Lower leg skin (tissue), 4 donors: ENCODE data around the gene KCMF1. TPM values are rescaled to one million over a fixed set of nuclear protein-coding genes. Genes with fewer than 3 reads are reported as not detected.

Source experiments
- DNase-seq, 2 donors: peaks; one replicate each; pipeline ENCODE4 v3.0.0-alpha.2; 2019; ENCODE audit warnings: low spot score in 2 of 2
- H3K4me3 ChIP-seq: fragments of 200-600 bp; sonication (generic); 2 replicates; pipeline ENCODE4 v1.5.1; 2017; ENCODE audit warnings: mild to moderate bottlenecking, low read depth; ENCODE audit not compliant: poor library complexity, severe bottlenecking
- CTCF ChIP-seq, 3 donors: fragments of 450-650 bp; IDR thresholded peaks; one replicate each; pipeline ENCODE4 v1.5.1; 2016; ENCODE audit warnings: antibody characterized with exemption in 3 of 3, mild to moderate bottlenecking in 3 of 3, moderate library complexity in 2 of 3
- POLR2A ChIP-seq, 2 donors: fragments of 450-650 bp; IDR thresholded peaks; one replicate each; pipeline ENCODE4 v1.6.1; 2016 to 2017; ENCODE audit warnings: antibody characterized with exemption in 2 of 2, mild to moderate bottlenecking in 1 of 2, moderate library complexity in 1 of 2
- WGBS, 2 donors: methylation state at CpG; one replicate each; pipeline ENCODE4 v1.1.5; 2018; 5-methylcytosine and 5-hydroxymethylcytosine counted together
- intact Hi-C: fragments of 100-400 bp; cut with DNase I; formaldehyde crosslinking; loops from one replicate; pipeline ENCODE4 v1.15.0; 2023; ENCODE audit warnings: low total_unique reads
- total RNA-seq, 4 donors: library from RNA; depleted of rRNA; stranded (reverse); fragments of >200 nt; gene quantifications; one replicate each; pipeline ENCODE4 v1.1.0, GENCODE V29; 2016

Gene KCMF1
- total RNA-seq, 4 donors from 2014 or later, result 35.2 to 51.7 (median 39.9) TPM

- intact Hi-C loops, result no loop called here
- TF ChIP-seq POLR2A (IDR thresholded peaks at IDR 0.05) (no peak), CTCF (IDR thresholded peaks at IDR 0.05) (no peak)
- DNase-seq, result no peak
- H3K4me3 ChIP-seq, result no peak overlapping the region
- 93% methylated on average over 3 of the region's 3 CpGs for WGBS, 2 donors
These were observed 38.2 kb downstream of the KCMF1 start for GRCh38 chr2:85009019-85009618.

- WGBS, 2 donors, result 89 to 95% methylated on average over 1 of the region's 1 CpG
These were observed 39.4 kb downstream of the KCMF1 start for GRCh38 chr2:85010404-85010803.

GRCh38 chr2:85011098-85011497 lies 40.1 kb downstream of the KCMF1 start:
- no peak for DNase-seq
- whole genome bisulfite sequencing, 2 donors, result 93 to 96% methylated on average over 3 of the region's 3 CpGs
- no peak overlapping the region for H3K4me3 ChIP-seq
- intact Hi-C loops, result no loop called here
- TF ChIP-seq CTCF (IDR thresholded peaks at IDR 0.05) (no peak), POLR2A (IDR thresholded peaks at IDR 0.05) (no peak)

More at GRCh38 chr2:85010404-85010803, 39.4 kb downstream of the KCMF1 start:
- TF ChIP-seq POLR2A (IDR thresholded peaks at IDR 0.05), result no peak
- TF ChIP-seq CTCF (IDR thresholded peaks at IDR 0.05), result no peak
- intact Hi-C loops, result no loop called here
- H3K4me3 ChIP-seq, result no peak overlapping the region
- no peak for DNase-seq

GRCh38 chr2:85011747-85012146 lies 40.8 kb downstream of the KCMF1 start:
- DNase-seq, result no peak
- H3K4me3 ChIP-seq, result no peak overlapping the region
- no peak for TF ChIP-seq CTCF (IDR thresholded peaks at IDR 0.05)
- no peak for TF ChIP-seq POLR2A (IDR thresholded peaks at IDR 0.05)
- intact Hi-C loops, result no loop called here
- 91 to 93% methylated on average over 3 of the region's 3 CpGs for WGBS, 2 donors

- TF ChIP-seq CTCF (IDR thresholded peaks at IDR 0.05) (no peak), POLR2A (IDR thresholded peaks at IDR 0.05) (no peak)
- intact Hi-C loops, result no loop called here
- H3K4me3 ChIP-seq, result no peak overlapping the region
- 90 to 91% methylated on average over 4 of the region's 4 CpGs for WGBS, 2 donors
- DNase-seq, result no peak
These were observed 41.5 kb downstream of the KCMF1 start for GRCh38 chr2:85012431-85012830.

GRCh38 chr2:85012855-85013254 lies 41.9 kb downstream of the KCMF1 start:
- DNase-seq, result no peak
- intact Hi-C loops, result no loop called here
- H3K4me3 ChIP-seq, result no peak overlapping the region
- no peak for TF ChIP-seq CTCF (IDR thresholded peaks at IDR 0.05)
- TF ChIP-seq POLR2A (IDR thresholded peaks at IDR 0.05), result no peak
- 92% methylated on average over 1 of the region's 1 CpG for WGBS, 2 donors
